GF-D8 (cell line): Measurements from ENCODE around the gene RNU1-4.
"Not testable (repeated sequence)": the region's sequence is repeated elsewhere in the genome, so short reads cannot be mapped to it uniquely, and the experiment has no call there.

Experiments used
- DNase-seq: peaks from one replicate; lab custom pipeline; 2025; lab: John Stamatoyannopoulos, UW

RNU1-4 gene

DNA sequence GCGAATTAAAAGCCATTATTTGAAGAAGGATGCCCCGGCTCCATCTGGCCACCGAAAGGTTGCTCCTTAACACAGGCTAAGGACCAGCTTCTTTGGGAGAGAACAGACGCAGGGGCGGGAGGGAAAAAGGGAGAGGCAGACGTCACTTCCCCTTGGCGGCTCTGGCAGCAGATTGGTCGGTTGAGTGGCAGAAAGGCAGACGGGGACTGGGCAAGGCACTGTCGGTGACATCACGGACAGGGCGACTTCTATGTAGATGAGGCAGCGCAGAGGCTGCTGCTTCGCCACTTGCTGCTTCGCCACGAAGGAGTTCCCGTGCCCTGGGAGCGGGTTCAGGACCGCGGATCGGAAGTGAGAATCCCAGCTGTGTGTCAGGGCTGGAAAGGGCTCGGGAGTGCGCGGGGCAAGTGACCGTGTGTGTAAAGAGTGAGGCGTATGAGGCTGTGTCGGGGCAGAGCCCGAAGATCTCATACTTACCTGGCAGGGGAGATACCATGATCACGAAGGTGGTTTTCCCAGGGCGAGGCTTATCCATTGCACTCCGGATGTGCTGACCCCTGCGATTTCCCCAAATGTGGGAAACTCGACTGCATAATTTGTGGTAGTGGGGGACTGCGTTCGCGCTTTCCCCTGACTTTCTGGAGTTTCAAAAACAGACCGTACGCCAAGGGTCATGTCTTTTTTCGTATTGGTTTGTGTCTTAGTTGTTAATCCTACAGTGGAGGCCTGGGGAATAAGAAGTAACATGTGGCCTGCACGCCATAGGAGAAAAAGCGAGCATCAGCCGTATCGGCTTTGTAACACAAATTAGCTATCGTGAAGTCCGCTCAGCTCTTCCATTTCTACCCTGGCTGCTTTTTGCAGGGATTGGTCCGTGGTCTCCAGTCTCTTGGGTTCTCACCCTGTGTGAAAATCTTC lies at the start of gene RNU1-4:
TSS of gene RNU1-4 (plus strand) at position 470 of the 918 bp plus-strand sequence.
- not testable (repeated sequence) for DNase-seq

DNA sequence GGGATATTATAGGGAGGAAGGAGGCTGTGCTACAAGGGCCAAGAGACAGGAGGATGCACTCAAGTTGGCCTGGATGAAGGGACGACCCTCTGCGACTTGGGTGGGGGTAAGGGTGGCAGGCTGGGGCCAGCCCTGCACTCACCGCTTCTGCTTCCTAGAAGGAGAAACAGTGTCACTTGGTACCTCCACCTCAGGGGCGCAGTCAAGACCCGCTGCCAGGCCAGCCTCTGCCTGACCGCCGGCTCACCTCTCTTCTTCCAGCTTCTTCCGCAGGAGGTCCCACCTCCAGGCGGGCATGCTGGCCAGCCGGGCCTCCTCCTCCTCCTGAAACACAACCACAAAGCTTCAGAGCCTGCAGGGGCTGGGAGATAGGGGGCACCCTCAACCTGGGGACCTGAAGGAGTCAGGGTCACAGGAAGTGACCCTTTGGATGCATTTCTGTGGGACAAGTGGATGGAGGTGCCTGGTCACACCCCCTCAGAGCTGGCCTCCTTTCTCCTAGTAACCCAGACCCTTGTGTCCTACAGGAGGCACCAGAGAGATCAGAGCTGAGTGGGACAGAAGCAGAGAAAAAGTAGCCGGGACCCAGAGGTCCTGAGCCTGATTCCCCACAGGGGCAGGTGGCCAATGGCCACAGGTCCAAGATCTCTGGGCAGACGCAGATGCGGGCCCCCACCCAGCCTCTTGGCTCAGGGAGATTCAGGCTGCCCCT lies 49.2 kb upstream of the RNU1-4 start:
- DNase-seq: not testable (repeated sequence)

- DNase-seq: not testable (repeated sequence)
Measured at GRCh38 chr1:16692283-16692682, 48.0 kb upstream of the RNU1-4 start.

DNA sequence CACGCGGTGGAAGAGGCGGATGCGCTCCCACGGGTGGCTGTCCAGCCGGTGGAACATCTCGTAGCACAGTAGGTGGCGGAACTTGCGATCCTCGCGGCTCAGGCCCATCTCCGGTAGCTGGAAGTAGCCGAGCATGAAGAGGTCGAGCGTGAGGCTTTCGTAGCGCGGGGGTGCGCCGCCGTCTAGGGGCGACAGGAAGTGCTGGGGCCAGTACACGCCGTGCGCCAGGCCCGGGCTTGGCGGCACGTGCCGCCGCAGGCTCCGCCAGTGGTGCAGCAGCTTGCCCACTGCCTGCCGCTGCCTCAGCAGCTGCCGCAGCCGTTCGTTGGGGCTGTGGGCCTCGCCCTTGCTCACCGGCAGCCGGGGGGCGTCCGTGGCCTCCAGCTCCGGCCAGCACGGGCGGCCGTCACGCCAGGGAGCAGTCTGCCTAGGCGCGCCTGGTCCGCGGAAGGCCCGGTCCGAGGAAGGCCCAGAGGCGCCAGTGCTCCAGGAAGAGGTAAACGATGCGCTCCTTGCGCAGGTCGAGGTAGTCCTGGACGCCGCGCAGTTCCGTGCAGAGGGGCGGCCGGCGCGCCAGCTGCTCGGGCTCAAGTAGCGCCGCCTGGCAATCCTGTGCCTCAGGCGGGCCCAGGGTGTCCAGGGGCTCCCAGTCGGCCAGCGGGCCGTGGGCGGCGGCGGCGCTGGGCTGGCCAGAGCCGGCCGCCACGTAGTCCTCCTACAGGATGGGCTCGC lies 47.4 kb upstream of the RNU1-4 start:
- DNase-seq: not testable (repeated sequence)

GRCh38 chr1:16693449-16694307 lies 46.6 kb upstream of the RNU1-4 start:
- not testable (repeated sequence) for DNase-seq

DNA sequence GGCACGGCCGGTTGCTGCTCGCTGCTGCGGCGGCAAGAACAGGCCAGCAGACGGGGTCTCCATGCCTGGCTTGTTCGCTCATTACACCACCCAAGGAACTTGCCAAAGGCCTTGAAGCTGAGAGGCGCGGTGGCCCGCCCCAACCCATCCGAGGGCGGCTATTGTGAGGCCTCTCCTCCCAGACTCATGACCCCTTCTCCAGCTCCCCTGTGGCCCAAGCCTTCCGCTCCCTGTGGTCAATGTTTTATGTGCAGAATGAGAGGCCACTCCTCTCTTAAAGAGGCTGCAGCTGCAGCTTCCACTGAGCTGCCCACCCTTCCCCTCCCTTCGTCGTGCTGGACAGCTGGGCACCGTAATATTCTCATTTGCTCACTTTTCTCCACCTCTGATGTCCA lies 46.0 kb upstream of the RNU1-4 start:
- DNase-seq: not testable (repeated sequence)

- not testable (repeated sequence) for DNase-seq
Measured at GRCh38 chr1:16696507-16697150, 43.7 kb upstream of the RNU1-4 start.

GRCh38 chr1:16697152-16697551 lies 43.2 kb upstream of the RNU1-4 start:
- DNase-seq: not testable (repeated sequence)

- DNase-seq: not testable (repeated sequence)
Measured at GRCh38 chr1:16699440-16699839, 40.9 kb upstream of the RNU1-4 start.

DNA sequence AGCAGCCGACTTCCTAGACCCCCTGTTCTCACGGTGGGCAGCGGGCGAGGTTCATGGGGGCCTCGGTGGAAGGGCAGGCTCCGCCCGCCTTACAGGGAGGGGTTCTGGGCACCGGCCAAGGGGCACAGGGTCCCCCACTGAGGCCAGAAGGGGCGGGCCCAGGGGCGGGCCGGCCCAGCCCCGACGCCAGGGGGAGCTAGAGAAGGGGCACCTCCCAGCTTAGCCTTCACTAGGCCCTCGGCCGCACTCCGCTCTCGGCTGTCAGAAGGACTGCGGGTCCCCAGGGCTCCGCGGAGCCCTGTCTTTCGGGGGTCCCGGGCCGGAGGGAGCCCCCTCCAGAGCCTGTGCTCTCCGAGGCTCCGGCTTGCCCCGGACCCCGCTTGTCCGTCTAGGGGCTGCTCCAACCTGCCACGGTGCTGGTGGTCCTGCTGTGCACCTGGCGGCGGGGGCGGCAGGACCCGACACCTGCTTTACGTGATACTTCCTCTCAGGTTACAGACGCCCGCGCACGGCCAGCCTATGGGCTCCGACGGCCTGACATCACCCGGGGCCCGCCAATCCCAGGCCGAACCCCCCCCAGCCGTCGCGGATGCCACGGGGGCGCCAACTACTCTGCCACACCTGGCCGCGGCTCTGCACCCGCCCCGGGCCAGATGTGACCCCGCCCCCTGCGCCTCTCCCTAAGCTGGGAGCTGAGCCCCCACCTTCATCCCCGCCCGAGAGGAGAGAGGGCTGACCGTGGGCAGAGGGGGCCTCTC lies 40.0 kb upstream of the RNU1-4 start:
- not testable (repeated sequence) for DNase-seq

DNA sequence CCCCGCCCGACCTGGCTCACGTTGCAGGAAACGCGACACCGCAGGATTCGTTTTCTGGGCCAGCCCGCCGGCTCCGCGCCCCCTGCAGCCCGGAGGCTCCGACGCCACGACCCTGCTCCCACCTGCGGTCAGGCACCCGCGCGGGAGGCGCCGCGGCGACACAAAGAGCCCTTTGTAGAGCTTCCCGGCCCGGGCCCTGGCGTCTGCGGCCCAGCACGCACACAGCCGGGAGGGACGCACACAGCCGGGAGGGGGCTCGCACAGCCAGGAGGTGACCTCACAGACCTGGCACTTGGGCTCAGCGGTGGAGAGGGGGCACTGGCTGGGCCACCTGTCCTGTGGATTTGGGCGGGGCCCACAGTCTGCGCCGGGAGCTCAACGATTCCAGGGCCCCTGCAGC lies 39.1 kb upstream of the RNU1-4 start:
- not testable (repeated sequence) for DNase-seq

GRCh38 chr1:16702280-16702679 lies 38.0 kb upstream of the RNU1-4 start:
- not testable (repeated sequence) for DNase-seq

DNA sequence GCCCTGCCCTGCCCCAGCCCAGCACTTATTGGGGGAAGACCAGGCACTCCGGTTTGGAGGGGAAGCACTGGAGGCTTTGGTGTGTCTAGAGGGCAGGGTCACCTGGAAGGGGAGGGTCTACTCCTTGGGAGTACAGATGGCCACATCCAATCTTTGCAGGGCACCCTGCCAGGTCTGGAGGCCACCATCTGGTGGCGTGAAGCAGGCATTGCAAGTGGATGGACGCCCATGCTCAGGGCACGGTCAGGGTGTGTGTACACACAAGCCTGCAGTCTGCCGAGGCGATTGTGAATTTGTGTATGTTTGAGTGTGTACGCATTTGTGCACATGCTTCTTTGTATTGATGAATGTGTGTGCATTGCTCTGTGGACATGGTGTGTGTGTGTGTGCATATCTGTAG lies 37.2 kb upstream of the RNU1-4 start:
- DNase-seq: not testable (repeated sequence)

GRCh38 chr1:16703602-16704001 lies 36.7 kb upstream of the RNU1-4 start:
- DNase-seq: not testable (repeated sequence)

- not testable (repeated sequence) for DNase-seq
Measured at GRCh38 chr1:16704076-16704475, 36.2 kb upstream of the RNU1-4 start.

- not testable (repeated sequence) for DNase-seq
Measured at GRCh38 chr1:16704502-16705100, 35.7 kb upstream of the RNU1-4 start.

- not testable (repeated sequence) for DNase-seq
Measured at GRCh38 chr1:16706302-16706701, 34.0 kb upstream of the RNU1-4 start.

GRCh38 chr1:16707130-16708093 lies 32.9 kb upstream of the RNU1-4 start:
- not testable (repeated sequence) for DNase-seq
